GM12878 (cell line): ENCODE results near the gene CDC37. TPM values are rescaled to one million over a fixed set of nuclear protein-coding genes. Genes with fewer than 3 reads are reported as not detected.

Source experiments
- ATAC-seq: fragments of 200-7000 bp; cut with Tn5 transposase; 3 replicates; pipeline ENCODE4 v1.9.1; 2020; ENCODE audit warnings: mild to moderate bottlenecking, moderate library complexity
- BruUV-seq: library from RNA; stranded (reverse); fragments of 400-500 nt; replicated peaks from 2 replicates; lab custom pipeline; 2021; lab: Mats Ljungman, UMichigan
- CTCF ChIA-PET: fragments of 300-600 bp; sonication (Branson Sonifier 250); formaldehyde crosslinking; extraction: SDS; loops from one replicate; lab custom pipeline; 2021; ENCODE audit warnings: inconsistent platforms; lab: Yijun Ruan, JAX
- POLR2A ChIA-PET: fragments of 350-600 bp; formaldehyde crosslinking; extraction: SDS; loops from one replicate; lab custom pipeline; 2021; ENCODE audit warnings: inconsistent platforms; lab: Charles Lee
- RAD21 ChIA-PET: fragments of 300-600 bp; sonication (Branson Sonifier 250); formaldehyde crosslinking; loops from one replicate; lab custom pipeline; 2023; ENCODE audit warnings: antibody characterized with exemption; ENCODE audit not compliant: unreplicated experiment; lab: Charles Lee
- SMC1A ChIA-PET: fragments of 300-600 bp; sonication (Branson Sonifier 250); formaldehyde crosslinking; loops from one replicate; lab custom pipeline; 2023; ENCODE audit not compliant: unreplicated experiment, uncharacterized antibody; lab: Charles Lee
- DNase-seq: peaks from one replicate; pipeline ENCODE4 v3.0.0-alpha.2; 2011; ENCODE audit warnings: low read depth, low spot score
- FAIRE-seq: peaks from 3 replicates; lab custom pipeline; 2011; peaks lifted over from hg19 to GRCh38; lab: Jason Lieb, UNC
- H2AFZ ChIP-seq: 2 replicates; pipeline ENCODE4 v1.6.0; 2011; ENCODE audit warnings: low read depth, low read length, control low read depth; ENCODE audit not compliant: control insufficient read depth
- H3K27ac ChIP-seq: 2 replicates; pipeline ENCODE4 v1.5.1; 2011; ENCODE audit warnings: control low read depth; ENCODE audit not compliant: control insufficient read depth, insufficient read depth
- H3K27me3 ChIP-seq, 2 experiments: replicated peaks in 1 of 2; 2 replicates each; pipeline versions ENCODE4 v1.6.0 to v1.6.1; 2011; ENCODE audit warnings: low read length in 1 of 2; ENCODE audit not compliant: control insufficient read depth in 2 of 2, insufficient read depth in 2 of 2
- H3K36me3 ChIP-seq, 2 experiments: 2 replicates each; pipeline ENCODE4 v1.5.1; 2011; ENCODE audit warnings: low read length in 1 of 2; ENCODE audit not compliant: control insufficient read depth in 2 of 2, insufficient read depth in 2 of 2
- H3K4me1 ChIP-seq: 2 replicates; pipeline ENCODE4 v1.6.1; 2011; ENCODE audit warnings: mild to moderate bottlenecking, low read length, moderate library complexity, mixed read lengths; ENCODE audit not compliant: control insufficient read depth, insufficient read depth
- H3K4me2 ChIP-seq: 2 replicates; pipeline ENCODE4 v1.6.0; 2011; ENCODE audit warnings: control low read depth; ENCODE audit not compliant: control insufficient read depth, insufficient read depth
- H3K4me3 ChIP-seq: fragments of 200-600 bp; sonication (generic); 2 replicates; pipeline ENCODE4 v1.5.1; 2016
- H3K79me2 ChIP-seq: 2 replicates; pipeline ENCODE4 v1.6.0; 2011; ENCODE audit warnings: low read length; ENCODE audit not compliant: control insufficient read depth, insufficient read depth
- H3K9ac ChIP-seq: 2 replicates; pipeline ENCODE4 v1.8.0; 2011; ENCODE audit warnings: low read length, control low read depth, mixed read lengths; ENCODE audit not compliant: control insufficient read depth, insufficient read depth
- H3K9me3 ChIP-seq: replicated peaks from 3 replicates; pipeline ENCODE4 v1.5.1; 2011; ENCODE audit warnings: mild to moderate bottlenecking, low read length; ENCODE audit not compliant: control insufficient read depth, insufficient read depth
- H4K20me1 ChIP-seq: 2 replicates; pipeline ENCODE4 v1.6.0; 2011; ENCODE audit not compliant: control insufficient read depth, insufficient read depth
- BHLHE40 ChIP-seq, 2 experiments: fragments of 450-650 bp in 1 of 2; IDR thresholded peaks; 2 replicates each; pipeline ENCODE4 v1.6.1; 2011 to 2017; ENCODE audit warnings: low read depth in 2 of 2, borderline replicate concordance in 1 of 2, improper control_type of control experiment in 1 of 2, low read length in 1 of 2, mild to moderate bottlenecking in 1 of 2
- CEBPB ChIP-seq, 2 experiments: fragments of 150-350 bp in 1 of 2; IDR thresholded peaks; 2 replicates each; pipeline ENCODE4 v1.6.1; 2012 to 2014; ENCODE audit warnings: low read depth in 2 of 2, low read length in 2 of 2, borderline replicate concordance in 1 of 2, inconsistent platforms in 1 of 2
- CREM ChIP-seq: IDR thresholded peaks from 2 replicates; pipeline ENCODE4 v1.6.1; 2014; ENCODE audit warnings: antibody characterized with exemption, low read depth
- DPF2 ChIP-seq: fragments of 450-650 bp; IDR thresholded peaks from 2 replicates; pipeline ENCODE4 v1.6.1; 2017; ENCODE audit warnings: mild to moderate bottlenecking
- HDAC2 ChIP-seq: fragments of 200-600 bp; sonication (generic); IDR thresholded peaks from 2 replicates; pipeline ENCODE4 v1.6.1; 2017
- HDAC6 ChIP-seq: fragments of 200-600 bp; sonication (generic); IDR thresholded peaks from one replicate; pipeline ENCODE4 v1.8.0; 2017; ENCODE audit warnings: antibody characterized with exemption; ENCODE audit not compliant: unreplicated experiment
- IKZF1 ChIP-seq: fragments of 450-650 bp; conservative IDR thresholded peaks from 2 replicates; pipeline ENCODE4 v1.6.1; 2017; ENCODE audit warnings: antibody characterized with exemption, mild to moderate bottlenecking
- LARP7 ChIP-seq: fragments of 450-650 bp; IDR thresholded peaks from 2 replicates; pipeline ENCODE4 v1.6.1; 2017; ENCODE audit warnings: mild to moderate bottlenecking
- MYB ChIP-seq: fragments of 150-350 bp; IDR thresholded peaks from 2 replicates; pipeline ENCODE4 v1.6.1; 2014; ENCODE audit warnings: mild to moderate bottlenecking, low read depth, low read length, borderline replicate concordance
- POLR2AphosphoS5 ChIP-seq: IDR thresholded peaks from 2 replicates; pipeline ENCODE4 v1.6.1; 2011; ENCODE audit warnings: mild to moderate bottlenecking, low read length, inconsistent platforms
- RAD21 ChIP-seq: IDR thresholded peaks from 2 replicates; pipeline ENCODE4 v1.6.1; 2011; ENCODE audit warnings: mild to moderate bottlenecking, low read depth, low read length, moderate library complexity; ENCODE audit not compliant: insufficient read depth
- SREBF2 ChIP-seq: IDR thresholded peaks from 2 replicates; pipeline ENCODE4 v1.6.1; 2012; ENCODE audit warnings: mild to moderate bottlenecking, low read length
- TAF1 ChIP-seq: IDR thresholded peaks from 2 replicates; pipeline ENCODE4 v1.6.1; 2011; ENCODE audit warnings: mild to moderate bottlenecking, low read depth, low read length, borderline replicate concordance
- ZNF207 ChIP-seq: fragments of 450-650 bp; IDR thresholded peaks from 2 replicates; pipeline ENCODE4 v1.6.1; 2014; ENCODE audit warnings: antibody characterized with exemption, mild to moderate bottlenecking, borderline replicate concordance
- ZNF217 ChIP-seq: fragments of 450-650 bp; IDR thresholded peaks from 2 replicates; pipeline ENCODE4 v1.6.1; 2017; ENCODE audit warnings: antibody characterized with exemption, mild to moderate bottlenecking
- WGBS: methylation state at CpG from one replicate; pipeline ENCODE4 v1.1.6; 2016; ENCODE audit warnings: low lambda C conversion rate; ENCODE audit not compliant: insufficient replicate concordance, insufficient coverage; ENCODE audit errors: missing lambda C conversion rate; 5-methylcytosine and 5-hydroxymethylcytosine counted together
- in situ Hi-C: fragments of 300-500 bp; cut with MboI; formaldehyde crosslinking; loops from 9 replicates; pipeline ENCODE4 v1.14.3; 2018; ENCODE audit warnings: mixed read lengths
- intact Hi-C: fragments of 100-400 bp; cut with micrococcal nuclease; formaldehyde crosslinking; loops from one replicate; pipeline ENCODE4 v1.14.2; 2022; ENCODE audit not compliant: unreplicated experiment
- polyA plus RNA-seq, 11 experiments: library from polyadenylated mRNA; depleted of rRNA in 4 of 11; unstranded in 6 of 11; stranded (reverse) in 5 of 11; fragments of >200 nt; fragmentation: Nextera tagmentation in 4 of 11; fragmentation: Illumina TruSeq in 1 of 11; extraction: Ambion mirVana in 4 of 11; extraction: Trizol in 1 of 11; gene quantifications; 1 replicate in 1 of 11; 2 replicates in 10 of 11; pipeline versions ENCODE4 v1.2.1 to v1.2.3, GENCODE V29; 2011 to 2016; ENCODE audit warnings: inconsistent platforms in 2 of 11, missing spikeins in 2 of 11, low read depth in 1 of 11
- total RNA-seq, 4 experiments: library from RNA; depleted of rRNA in 3 of 4; stranded (reverse); fragments of >200 nt in 3 of 4; fragmentation: Illumina TruSeq in 1 of 4; extraction: Trizol in 1 of 4; gene quantifications; 2 replicates each; pipeline versions ENCODE4 v1.2.1 to v1.2.3, GENCODE V29; 2013 to 2021
- TF ChIP-seq, protein P1 (sequence below), 3 experiments: IDR thresholded peaks in 2 of 3; conservative IDR thresholded peaks in 1 of 3; 2 replicates each; pipeline ENCODE4 v1.5.1; 2011; ENCODE audit warnings: low read depth in 3 of 3, low read length in 3 of 3, mild to moderate bottlenecking in 3 of 3, control low read depth in 2 of 3, moderate library complexity in 2 of 3, inconsistent platforms in 1 of 3, mixed read lengths in 1 of 3; ENCODE audit not compliant: control insufficient read depth in 2 of 3, insufficient read depth in 1 of 3; ENCODE audit errors: extremely low read depth in 1 of 3
- TF ChIP-seq, protein P2 (sequence below): fragments of 150-350 bp; IDR thresholded peaks from 2 replicates; pipeline ENCODE4 v1.6.1; 2014; ENCODE audit warnings: mild to moderate bottlenecking, low read depth, low read length
- TF ChIP-seq, protein P3 (sequence below): IDR thresholded peaks from 2 replicates; pipeline ENCODE4 v1.6.1; 2011; ENCODE audit warnings: borderline replicate concordance, low read depth, mild to moderate bottlenecking, moderate library complexity, mixed read lengths, low read length; ENCODE audit not compliant: insufficient read depth; ENCODE audit errors: extremely low read length

CDC37 gene
- total and polyA plus RNA-seq, 10 of the 15 experiments (the other 5 are each of a cell fraction or from before 2014, with no cell fraction given) = 4.7 to 265 (median 176) TPM

DNA sequence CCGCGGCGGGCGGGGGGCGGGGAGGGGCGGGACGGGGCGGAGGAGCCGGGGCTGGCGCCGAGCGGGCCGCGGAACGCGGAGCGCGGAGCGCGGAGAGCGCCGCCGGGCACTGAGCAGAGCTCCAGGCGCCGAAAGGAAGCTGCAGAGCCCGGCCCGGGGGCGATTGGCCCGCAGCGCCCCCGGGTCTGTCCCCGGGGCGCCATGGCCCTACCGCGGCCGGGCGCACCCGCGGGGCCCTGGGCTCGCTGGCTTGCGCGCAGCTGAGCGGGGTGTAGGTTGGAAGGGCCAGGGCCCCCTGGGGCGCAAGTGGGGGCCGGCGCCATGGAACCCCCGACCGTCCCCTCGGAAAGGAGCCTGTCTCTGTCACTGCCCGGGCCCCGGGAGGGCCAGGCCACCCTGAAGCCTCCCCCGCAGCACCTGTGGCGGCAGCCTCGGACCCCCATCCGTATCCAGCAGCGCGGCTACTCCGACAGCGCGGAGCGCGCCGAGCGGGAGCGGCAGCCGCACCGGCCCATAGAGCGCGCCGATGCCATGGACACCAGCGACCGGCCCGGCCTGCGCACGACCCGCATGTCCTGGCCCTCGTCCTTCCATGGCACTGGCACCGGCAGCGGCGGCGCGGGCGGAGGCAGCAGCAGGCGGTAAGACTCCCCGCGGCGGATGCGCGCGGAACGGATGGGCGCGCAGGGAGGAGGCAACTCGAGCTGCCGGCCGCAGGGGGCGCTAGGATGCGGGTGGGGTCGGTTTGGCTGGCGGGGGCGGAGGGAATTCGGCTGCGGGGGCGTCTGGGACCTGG, 17.3 kb upstream of the CDC37 start, which contains the start of gene PDE4A:
Gene PDE4A (plus strand): TSS at position 95 of the 796 bp plus-strand sequence. CDS start 227 bp downstream, at position 322.
- Histone ChIP-seq H3K27me3 (peaks cover 0 to 17% of the 10 kb centered on the region in 2 experiments; a peak in 3 of 4 replicates), H3K4me3 (peak within 1 kb of the TSS; percentile 45), H3K79me2 (no peaks in the 10 kb centered on the region), H4K20me1 (no peaks in the 10 kb centered on the region; the same call in 1 of the 2 replicates), H3K4me1 (peaks cover 58% of the 10 kb centered on the region), H2AFZ (peak within 1 kb of the TSS; percentile 39), H3K4me2 (peak within 1 kb of the TSS; percentile 87), H3K27ac (no peak within 1 kb of the TSS), H3K9me3 (no peaks in the 10 kb centered on the region), H3K36me3 (no peaks in the 10 kb centered on the region), H3K9ac (peak within 1 kb of the TSS; percentile 37; the same call in 1 of the 2 replicates)
- ChIA-PET RAD21 (interaction anchor here (0.8 to 10.2 kb wide), 6 partner anchors 8 to 63 kb away, joined by 3 to 209 read pairs (median 6); partner anchors contain the start of gene CDC37), POLR2A (interaction anchor here (0.5 to 7.8 kb wide), 6 partner anchors 9 to 318 kb away, joined by 3 to 122 read pairs (median 4); partner anchors contain the start of genes ANGPTL6 and CDC37), CTCF (interaction anchor here (0.6 to 28.5 kb wide), 5 partner anchors 5 to 154 kb away, joined by 3 to 1053 read pairs (median 4); partner anchors contain the start of genes CDC37 and PDE4A), SMC1A (interaction anchor here (1.7 to 17.7 kb wide), 2 partner anchors 10 to 16 kb away, joined by 12 to 364 read pairs; partner anchors contain the start of gene CDC37)
- 5% methylated on average over 74 of the region's 104 CpGs for WGBS
- no TSS peak for BruUV-seq
- intact Hi-C loops (no loop called here), in situ Hi-C loops (no loop called here)
- no peak for FAIRE-seq
- ATAC-seq = no peak
- no peak for DNase-seq
- TF ChIP-seq BHLHE40 (IDR thresholded peaks at IDR 0.05; ENCODE audit: borderline replicate concordance in 1 of 2, low read depth in 2 of 2, low read length in 1 of 2) (peak in 1 of 2 experiments; percentile 44; a peak in 1 of 4 replicates), TAF1 (0 out of 2 replicates have a peak, but pooled peaks have one; percentile 12), DPF2 (peak; percentile 65; the same call in 1 of the 2 replicates), ZNF217 (0 out of 2 replicates have a peak, but pooled peaks have one; percentile 36), POLR2AphosphoS5 (no peak), CREM (peak; percentile 16; the same call in 1 of the 2 replicates), SREBF2 (0 out of 2 replicates have a peak, but pooled peaks have one; percentile 45), MYB (no peak), IKZF1 (peak; percentile 76), HDAC2 (peak; percentile 96; the same call in 1 of the 2 replicates), CEBPB (IDR thresholded peaks at IDR 0.05; ENCODE audit: borderline replicate concordance in 1 of 2, low read depth in 2 of 2, low read length in 2 of 2) (no peak), RAD21 (0 out of 2 replicates have a peak, but pooled peaks have one; percentile 13), HDAC6 (peak; percentile 99), LARP7 (peak; percentile 39; the same call in 1 of the 2 replicates), ZNF207 (peak; percentile 42; the same call in 1 of the 2 replicates)
- TF ChIP-seq, protein P1, sequence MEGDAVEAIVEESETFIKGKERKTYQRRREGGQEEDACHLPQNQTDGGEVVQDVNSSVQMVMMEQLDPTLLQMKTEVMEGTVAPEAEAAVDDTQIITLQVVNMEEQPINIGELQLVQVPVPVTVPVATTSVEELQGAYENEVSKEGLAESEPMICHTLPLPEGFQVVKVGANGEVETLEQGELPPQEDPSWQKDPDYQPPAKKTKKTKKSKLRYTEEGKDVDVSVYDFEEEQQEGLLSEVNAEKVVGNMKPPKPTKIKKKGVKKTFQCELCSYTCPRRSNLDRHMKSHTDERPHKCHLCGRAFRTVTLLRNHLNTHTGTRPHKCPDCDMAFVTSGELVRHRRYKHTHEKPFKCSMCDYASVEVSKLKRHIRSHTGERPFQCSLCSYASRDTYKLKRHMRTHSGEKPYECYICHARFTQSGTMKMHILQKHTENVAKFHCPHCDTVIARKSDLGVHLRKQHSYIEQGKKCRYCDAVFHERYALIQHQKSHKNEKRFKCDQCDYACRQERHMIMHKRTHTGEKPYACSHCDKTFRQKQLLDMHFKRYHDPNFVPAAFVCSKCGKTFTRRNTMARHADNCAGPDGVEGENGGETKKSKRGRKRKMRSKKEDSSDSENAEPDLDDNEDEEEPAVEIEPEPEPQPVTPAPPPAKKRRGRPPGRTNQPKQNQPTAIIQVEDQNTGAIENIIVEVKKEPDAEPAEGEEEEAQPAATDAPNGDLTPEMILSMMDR (IDR thresholded peaks at IDR 0.05 in 2 of 3, conservative IDR thresholded peaks at IDR 0.05 in 1 of 3; ENCODE audit: control insufficient read depth in 2 of 3, extremely low read depth in 1 of 3, insufficient read depth in 1 of 3, low read depth in 3 of 3, low read length in 3 of 3) = peak; percentile 49 to 60 (median 51)
- TF ChIP-seq, protein P2, sequence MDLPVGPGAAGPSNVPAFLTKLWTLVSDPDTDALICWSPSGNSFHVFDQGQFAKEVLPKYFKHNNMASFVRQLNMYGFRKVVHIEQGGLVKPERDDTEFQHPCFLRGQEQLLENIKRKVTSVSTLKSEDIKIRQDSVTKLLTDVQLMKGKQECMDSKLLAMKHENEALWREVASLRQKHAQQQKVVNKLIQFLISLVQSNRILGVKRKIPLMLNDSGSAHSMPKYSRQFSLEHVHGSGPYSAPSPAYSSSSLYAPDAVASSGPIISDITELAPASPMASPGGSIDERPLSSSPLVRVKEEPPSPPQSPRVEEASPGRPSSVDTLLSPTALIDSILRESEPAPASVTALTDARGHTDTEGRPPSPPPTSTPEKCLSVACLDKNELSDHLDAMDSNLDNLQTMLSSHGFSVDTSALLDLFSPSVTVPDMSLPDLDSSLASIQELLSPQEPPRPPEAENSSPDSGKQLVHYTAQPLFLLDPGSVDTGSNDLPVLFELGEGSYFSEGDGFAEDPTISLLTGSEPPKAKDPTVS = 0 out of 2 replicates have a peak, but pooled peaks have one; percentile 28
- TF ChIP-seq, protein P3, sequence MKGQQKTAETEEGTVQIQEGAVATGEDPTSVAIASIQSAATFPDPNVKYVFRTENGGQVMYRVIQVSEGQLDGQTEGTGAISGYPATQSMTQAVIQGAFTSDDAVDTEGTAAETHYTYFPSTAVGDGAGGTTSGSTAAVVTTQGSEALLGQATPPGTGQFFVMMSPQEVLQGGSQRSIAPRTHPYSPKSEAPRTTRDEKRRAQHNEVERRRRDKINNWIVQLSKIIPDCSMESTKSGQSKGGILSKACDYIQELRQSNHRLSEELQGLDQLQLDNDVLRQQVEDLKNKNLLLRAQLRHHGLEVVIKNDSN = no peak
